Effector memory CD8-positive, alpha-beta T cell (primary cell): ENCODE measurements around the gene MYPN.
"Not testable (repeated sequence)": the region's sequence is repeated elsewhere in the genome, so short reads cannot be mapped to it uniquely, and the experiment has no call there.

Experiments used
- ATAC-seq: fragments of 150-1000 bp; cut with Tn5 transposase; replicated peaks from 2 replicates; pipeline ENCODE4 v1.10.0; 2021; ENCODE audit warnings: mild to moderate bottlenecking, moderate library complexity
- DNase-seq, 3 experiments: peaks; one replicate each; pipeline ENCODE4 v3.0.0; 2021
- H3K27ac Mint-ChIP-seq, 2 donors: one replicate each; pipeline ENCODE4 v1.8.0; 2022; ENCODE audit warnings: mild to moderate bottlenecking in 2 of 2, mixed read lengths in 2 of 2, moderate library complexity in 2 of 2
- H3K27me3 Mint-ChIP-seq, 2 donors: one replicate each; pipeline ENCODE4 v1.8.0; 2022; ENCODE audit warnings: mixed read lengths in 2 of 2
- H3K36me3 Mint-ChIP-seq: one replicate; pipeline ENCODE4 v1.8.0; 2022; ENCODE audit warnings: mild to moderate bottlenecking, moderate library complexity, mixed read lengths; ENCODE audit not compliant: insufficient read depth
- H3K4me1 Mint-ChIP-seq, 2 donors: one replicate each; pipeline ENCODE4 v1.8.0; 2022; ENCODE audit warnings: low read depth in 2 of 2, mixed read lengths in 2 of 2
- H3K4me3 Mint-ChIP-seq, 2 donors: one replicate each; pipeline ENCODE4 v1.8.0; 2022; ENCODE audit warnings: mild to moderate bottlenecking in 2 of 2, mixed read lengths in 2 of 2, moderate library complexity in 2 of 2
- H3K9me3 Mint-ChIP-seq, 2 donors: one replicate each; pipeline ENCODE4 v1.8.0; 2022; ENCODE audit warnings: mixed read lengths in 2 of 2

MYPN gene

DNA sequence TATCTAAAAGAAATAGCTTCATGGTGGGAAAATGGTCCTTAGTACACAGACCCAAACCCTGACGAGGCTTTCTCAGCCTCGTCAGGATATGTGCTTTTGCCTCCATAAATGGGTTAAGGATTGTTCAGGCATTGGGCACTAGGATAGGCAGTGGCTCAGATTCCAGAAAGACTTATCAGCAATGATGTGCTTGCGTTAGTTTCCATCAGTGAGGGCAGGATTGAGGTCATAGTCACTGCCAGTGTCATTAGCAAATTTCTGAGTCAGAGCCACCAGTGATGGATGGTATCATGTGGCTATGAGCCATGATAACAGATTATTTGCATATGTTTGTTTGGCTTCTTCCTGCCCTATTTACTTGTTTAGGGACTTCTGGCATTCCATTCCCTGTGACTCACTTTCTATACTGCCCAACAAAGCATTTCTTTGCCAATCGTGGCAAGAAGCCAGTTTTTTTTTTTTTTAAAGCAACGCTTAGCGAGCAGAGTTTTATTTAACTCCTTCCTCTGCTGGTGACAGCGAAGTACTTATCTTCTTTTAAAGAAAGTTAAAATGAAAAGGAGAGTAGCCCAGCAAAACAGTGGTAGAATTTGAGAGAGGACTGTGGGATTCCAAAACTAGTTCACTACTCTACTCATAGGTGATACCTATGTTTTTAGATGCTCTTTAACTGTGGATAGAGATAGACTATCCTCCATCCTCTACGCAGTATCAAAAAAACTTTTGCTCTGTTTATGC is 44.4 kb downstream of the MYPN start:
- no peak overlapping the region for H3K27ac Mint-ChIP-seq
- no peaks in the 10 kb centered on the region for H3K9me3 Mint-ChIP-seq
- no peak for DNase-seq
- H3K27me3 Mint-ChIP-seq: peaks cover 5 to 8% of the 10 kb centered on the region in 2 donors
- no peaks in the 10 kb centered on the region for H3K36me3 Mint-ChIP-seq
- no peaks in the 10 kb centered on the region for H3K4me1 Mint-ChIP-seq
- no peak overlapping the region for H3K4me3 Mint-ChIP-seq
- no peak for ATAC-seq

DNA sequence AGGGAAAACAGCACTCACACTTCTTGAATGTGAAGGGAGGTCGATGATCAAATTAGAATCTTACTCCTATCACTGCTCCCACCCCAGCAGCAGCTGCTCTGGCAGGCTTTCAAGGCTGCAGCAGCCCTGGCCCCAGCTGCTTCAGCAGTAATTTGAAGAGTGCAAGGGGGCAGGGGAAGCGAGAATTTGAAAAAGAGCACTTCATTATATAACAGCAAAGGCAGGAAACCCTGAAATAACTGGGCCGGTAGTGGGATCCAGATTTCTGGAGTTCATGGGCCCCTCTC is 44.9 kb downstream of the MYPN start:
- ATAC-seq: no peak
- peaks cover 5 to 8% of the 10 kb centered on the region in 2 donors for H3K27me3 Mint-ChIP-seq
- H3K9me3 Mint-ChIP-seq: no peaks in the 10 kb centered on the region
- no peak for DNase-seq
- H3K4me1 Mint-ChIP-seq: no peaks in the 10 kb centered on the region
- no peaks in the 10 kb centered on the region for H3K36me3 Mint-ChIP-seq
- no peak overlapping the region for H3K27ac Mint-ChIP-seq
- H3K4me3 Mint-ChIP-seq: no peak overlapping the region

DNA sequence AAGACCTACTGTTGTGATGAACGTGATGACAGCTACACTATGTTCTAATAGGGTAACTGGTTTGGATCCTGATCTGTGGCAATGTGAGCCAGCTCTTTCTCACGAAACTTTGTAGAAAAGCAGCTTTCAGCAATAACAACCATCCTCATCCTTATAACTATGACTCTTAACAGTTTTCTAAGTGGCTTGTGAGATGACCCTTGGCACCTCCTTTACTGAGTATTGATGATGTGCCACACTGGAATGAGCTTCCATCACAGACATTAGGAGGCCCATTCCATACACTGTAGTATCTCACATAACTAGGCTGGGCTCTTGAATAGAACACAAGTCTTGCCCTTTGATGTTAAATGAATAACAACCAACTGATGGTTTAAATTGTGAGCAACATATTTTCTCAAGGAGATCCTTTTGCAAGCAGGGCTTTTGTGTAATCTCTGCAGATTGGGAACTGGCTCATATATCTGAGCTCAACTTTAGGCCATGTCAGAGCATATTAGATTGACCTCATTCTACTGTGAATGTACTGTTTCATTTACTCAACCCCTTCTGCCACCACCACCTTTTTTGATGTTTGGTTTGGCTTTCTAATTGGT is 46.4 kb downstream of the MYPN start:
- DNase-seq: no peak
- Mint-ChIP-seq H3K36me3 (no peaks in the 10 kb centered on the region), H3K9me3 (no peaks in the 10 kb centered on the region), H3K4me3 (no peak overlapping the region), H3K27ac (no peak overlapping the region), H3K4me1 (no peaks in the 10 kb centered on the region), H3K27me3 (peaks cover 5 to 8% of the 10 kb centered on the region in 2 donors)
- no peak for ATAC-seq

DNA sequence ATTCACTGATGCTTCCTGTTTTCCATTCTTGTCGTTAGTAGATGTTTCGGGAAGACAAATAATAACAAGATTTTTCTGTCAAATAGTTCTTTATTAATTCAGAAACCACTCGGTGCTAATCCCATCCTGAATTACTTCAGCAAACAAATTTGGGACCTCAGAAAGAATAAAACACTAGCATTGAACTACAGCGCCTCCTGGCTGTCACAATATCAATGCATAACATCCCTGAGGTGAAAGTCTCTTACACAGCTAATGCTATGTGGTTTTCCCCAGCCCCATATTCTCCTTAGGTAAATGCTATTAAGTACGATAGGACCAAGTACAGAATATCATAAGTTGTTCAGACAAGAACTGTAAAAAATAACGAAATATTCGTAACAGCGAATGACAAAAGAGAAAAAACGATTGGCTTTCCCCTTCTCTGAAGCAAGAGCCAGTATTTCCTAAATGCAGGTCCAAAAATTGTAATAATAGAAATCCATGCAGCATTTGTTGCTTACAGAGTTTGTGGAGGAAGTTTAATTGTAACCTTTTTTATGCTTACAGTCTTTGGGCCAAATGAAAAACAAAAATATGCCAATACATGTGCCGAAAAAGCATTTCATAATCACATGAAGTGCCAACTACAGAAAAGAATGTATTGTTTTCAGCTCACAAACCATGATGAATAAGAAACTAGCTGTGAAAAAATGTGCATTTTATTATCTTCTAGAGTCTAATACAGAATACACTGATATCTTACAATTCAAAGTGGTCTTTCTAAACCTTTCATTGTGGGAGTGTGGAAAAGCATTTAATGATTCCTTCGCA is 47.3 kb downstream of the MYPN start:
- Mint-ChIP-seq H3K27ac (no peak overlapping the region), H3K4me1 (no peaks in the 10 kb centered on the region), H3K4me3 (no peak overlapping the region), H3K9me3 (no peaks in the 10 kb centered on the region), H3K27me3 (peaks cover 5 to 8% of the 10 kb centered on the region in 2 donors), H3K36me3 (no peaks in the 10 kb centered on the region)
- DNase-seq (peak; percentile 50 to 59 (median 52)), ATAC-seq (peak; percentile 59)

DNA sequence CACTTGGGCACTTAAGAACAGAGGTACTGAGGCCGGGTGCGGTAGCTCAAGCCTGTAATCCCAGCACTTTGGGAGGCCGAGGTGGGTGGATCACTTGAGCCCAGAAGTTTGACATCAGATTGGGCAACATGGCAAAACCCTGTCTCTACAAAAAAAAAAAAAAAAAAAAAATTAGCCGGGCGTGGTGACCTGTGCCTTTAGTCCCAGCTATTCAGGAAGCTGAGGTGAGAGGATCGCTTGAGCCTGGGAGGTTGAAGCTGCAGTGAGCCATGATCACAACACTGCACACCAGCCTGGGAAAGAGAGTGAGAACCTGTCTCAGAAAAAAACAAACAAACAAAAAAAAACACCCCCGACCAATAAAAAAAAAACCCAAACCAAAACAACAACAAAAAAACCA is 48.2 kb downstream of the MYPN start:
- H3K4me3 Mint-ChIP-seq, ATAC-seq, DNase-seq, H3K4me1 Mint-ChIP-seq, H3K27me3 Mint-ChIP-seq, H3K36me3 Mint-ChIP-seq, H3K27ac Mint-ChIP-seq, H3K9me3 Mint-ChIP-seq: not testable (repeated sequence)

DNA sequence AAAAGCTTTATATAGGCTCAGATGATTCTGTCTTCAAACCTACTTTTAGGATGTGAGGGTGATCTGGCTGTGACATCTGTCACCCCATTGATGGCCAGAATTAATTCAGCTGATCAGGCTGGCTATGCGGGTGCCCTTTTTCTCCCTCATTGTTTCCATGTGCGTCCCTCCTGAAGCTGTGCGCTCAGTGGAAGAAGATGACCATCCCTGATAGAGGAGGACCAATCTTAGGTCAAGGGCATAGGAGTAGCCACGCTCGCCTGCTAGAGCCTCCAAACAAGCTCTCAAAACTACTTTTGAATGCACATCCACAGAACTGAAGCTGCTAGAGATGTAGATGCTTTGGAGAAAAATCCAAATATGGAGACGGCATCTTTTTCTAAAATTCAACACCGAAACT is 48.7 kb downstream of the MYPN start:
- Mint-ChIP-seq H3K9me3 (no peaks in the 10 kb centered on the region), H3K27me3 (peaks cover 5 to 8% of the 10 kb centered on the region in 2 donors), H3K27ac (no peak overlapping the region), H3K4me1 (no peaks in the 10 kb centered on the region), H3K36me3 (no peaks in the 10 kb centered on the region), H3K4me3 (no peak overlapping the region)
- ATAC-seq: no peak
- DNase-seq: no peak

DNA sequence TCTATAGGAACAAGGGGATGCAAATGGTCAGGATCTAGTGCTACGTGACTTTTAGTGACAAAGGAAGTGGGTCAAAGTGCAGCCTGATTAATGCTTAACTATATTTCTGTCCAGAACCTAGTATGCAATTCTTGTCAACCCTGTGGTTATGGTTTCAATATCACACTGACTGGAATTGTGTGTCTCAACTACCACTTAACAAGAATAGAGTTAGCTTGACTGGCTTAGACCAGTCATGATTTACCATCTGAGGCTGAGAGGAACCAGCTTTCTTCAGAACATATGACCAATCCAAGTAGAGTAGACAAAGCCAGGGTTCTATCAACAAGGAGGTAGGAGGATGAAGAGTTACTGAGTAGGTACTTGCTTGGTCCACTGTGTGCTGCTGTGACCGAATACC is 54.4 kb downstream of the MYPN start:
- no peak overlapping the region for H3K27ac Mint-ChIP-seq
- no peak for ATAC-seq

DNA sequence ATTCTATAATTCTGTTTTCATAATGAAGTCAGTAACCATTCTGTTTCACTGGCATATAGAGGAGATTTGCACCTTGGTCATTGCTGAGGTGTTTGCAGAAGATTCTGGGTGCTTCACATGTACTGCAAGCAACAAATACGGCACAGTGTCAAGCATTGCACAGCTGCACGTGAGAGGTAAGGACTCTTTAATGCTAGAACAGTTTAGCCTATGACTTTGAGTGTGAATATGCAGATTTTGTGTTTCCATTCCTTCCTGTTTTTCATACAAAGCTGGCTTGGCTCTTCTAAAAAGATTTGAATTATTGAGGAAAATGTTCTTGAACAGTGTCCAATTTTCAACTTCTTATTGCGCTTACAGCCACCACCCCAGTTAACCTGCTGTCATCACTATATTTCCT is 56.4 kb downstream of the MYPN start:
- DNase-seq (no peak), ATAC-seq (no peak)
- Mint-ChIP-seq H3K27me3 (no peaks in the 10 kb centered on the region), H3K4me1 (no peaks in the 10 kb centered on the region), H3K36me3 (no peaks in the 10 kb centered on the region), H3K4me3 (no peak overlapping the region), H3K9me3 (no peaks in the 10 kb centered on the region), H3K27ac (no peak overlapping the region)

More for the DNA sequence above, 54.4 kb downstream of the MYPN start:
- no peaks in the 10 kb centered on the region for H3K4me1 Mint-ChIP-seq
- no peaks in the 10 kb centered on the region for H3K36me3 Mint-ChIP-seq
- H3K9me3 Mint-ChIP-seq: no peaks in the 10 kb centered on the region
- no peak for DNase-seq
- H3K4me3 Mint-ChIP-seq: no peak overlapping the region
- H3K27me3 Mint-ChIP-seq: no peaks in the 10 kb centered on the region

DNA sequence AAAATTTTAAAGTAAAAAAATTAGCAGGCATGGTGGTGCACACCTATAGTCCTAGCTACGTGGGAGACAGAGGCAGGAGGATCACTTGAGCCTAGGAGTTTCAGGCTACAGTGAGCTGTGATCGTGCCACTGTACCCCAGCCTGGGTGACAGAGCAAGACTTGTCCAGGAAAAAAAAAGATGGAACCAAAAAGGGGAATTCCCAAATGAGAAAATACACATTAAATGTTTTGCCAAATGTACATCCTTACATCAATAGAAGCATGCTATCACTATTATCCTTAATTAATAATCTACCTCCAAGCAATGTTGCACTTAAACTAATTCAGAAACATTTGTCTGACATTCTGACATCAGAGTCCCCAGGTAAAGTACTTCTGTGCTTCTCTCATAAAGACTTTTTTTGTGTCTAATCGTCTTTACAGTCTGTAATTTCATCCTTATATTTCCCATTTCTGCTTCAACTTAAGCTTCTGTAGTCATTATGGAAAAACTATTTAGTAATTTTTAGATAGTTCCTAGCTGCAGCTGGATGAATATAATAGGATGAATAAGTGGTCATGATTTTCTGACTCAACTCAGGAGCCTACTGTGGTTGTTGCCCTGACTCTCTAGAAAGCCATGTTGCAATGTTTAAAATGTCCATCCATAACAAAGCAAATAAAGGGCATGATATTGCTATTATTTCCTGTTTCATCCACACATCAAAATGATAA is 57.7 kb downstream of the MYPN start:
- H3K9me3 Mint-ChIP-seq: no peaks in the 10 kb centered on the region

DNA sequence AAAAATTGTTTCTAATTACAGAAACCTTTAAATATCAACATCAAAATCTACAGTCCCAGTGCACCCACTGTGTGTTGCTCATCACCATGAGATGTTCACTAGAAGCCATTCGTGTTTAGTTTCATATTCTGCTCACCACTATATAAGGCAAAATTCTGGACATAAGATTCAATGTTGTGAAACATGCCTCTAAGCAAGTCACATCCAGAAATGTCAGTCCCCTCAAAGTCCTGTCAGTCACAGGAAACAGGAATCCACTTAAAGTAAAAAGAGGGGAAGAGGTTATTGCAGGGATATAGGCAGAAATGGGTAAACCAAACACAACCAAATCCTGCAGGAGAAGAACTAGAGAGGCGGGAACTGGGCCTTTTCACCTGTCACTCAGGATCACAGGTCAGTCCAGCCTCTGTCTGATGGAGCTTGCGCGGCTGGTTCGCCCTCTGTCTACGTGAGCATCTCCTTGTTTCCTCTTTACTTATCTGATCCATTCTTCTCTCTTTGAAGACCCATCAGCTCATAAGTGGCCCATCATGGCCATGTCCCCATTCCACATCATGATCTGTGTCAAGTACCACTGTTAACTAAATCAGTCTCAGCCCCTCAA is 58.4 kb downstream of the MYPN start:
- H3K27me3 Mint-ChIP-seq: peaks cover 0 to 4% of the 10 kb centered on the region in 2 donors

More for the DNA sequence above, 57.7 kb downstream of the MYPN start:
- no peaks in the 10 kb centered on the region for H3K27me3 Mint-ChIP-seq
- H3K4me1 Mint-ChIP-seq: no peaks in the 10 kb centered on the region
- no peak overlapping the region for H3K27ac Mint-ChIP-seq
- DNase-seq (no peak), ATAC-seq (no peak)
- H3K36me3 Mint-ChIP-seq: no peaks in the 10 kb centered on the region
- H3K4me3 Mint-ChIP-seq: no peak overlapping the region

DNA sequence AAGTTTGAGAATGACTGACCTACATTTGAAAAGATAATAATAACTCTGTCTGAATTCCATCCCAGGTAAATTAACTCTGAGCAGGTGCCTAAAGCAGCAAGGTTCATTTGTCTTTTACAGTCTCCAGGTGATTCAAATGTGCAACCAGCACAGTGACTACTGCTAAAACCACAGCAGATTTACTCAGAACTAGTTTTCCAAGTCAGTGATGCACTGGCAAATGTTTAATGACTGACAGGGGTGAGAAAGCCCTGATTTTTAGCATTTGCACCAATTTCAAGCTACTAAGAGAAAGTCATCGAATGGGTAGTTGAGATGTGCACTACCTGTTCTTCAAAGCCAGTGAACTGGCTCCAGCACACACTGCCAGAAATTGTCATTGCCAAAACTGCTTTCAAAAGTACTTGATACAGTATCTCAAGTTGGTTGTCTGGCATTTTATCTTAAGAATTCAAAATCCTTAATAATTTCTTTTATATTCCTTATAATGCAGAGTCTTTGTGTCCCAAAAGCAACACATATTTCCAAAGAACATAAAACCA is 62.3 kb downstream of the MYPN start:
- Mint-ChIP-seq H3K27ac (no peak overlapping the region), H3K4me3 (no peak overlapping the region), H3K36me3 (no peaks in the 10 kb centered on the region), H3K27me3 (peaks cover 8 to 10% of the 10 kb centered on the region in 2 donors), H3K9me3 (no peaks in the 10 kb centered on the region), H3K4me1 (no peaks in the 10 kb centered on the region)
- no peak for ATAC-seq
- DNase-seq: no peak

More for the DNA sequence above, 58.4 kb downstream of the MYPN start:
- ATAC-seq: no peak
- no peaks in the 10 kb centered on the region for H3K4me1 Mint-ChIP-seq
- no peaks in the 10 kb centered on the region for H3K9me3 Mint-ChIP-seq
- no peak for DNase-seq
- no peaks in the 10 kb centered on the region for H3K36me3 Mint-ChIP-seq
- no peak overlapping the region for H3K4me3 Mint-ChIP-seq
- H3K27ac Mint-ChIP-seq: no peak overlapping the region

DNA sequence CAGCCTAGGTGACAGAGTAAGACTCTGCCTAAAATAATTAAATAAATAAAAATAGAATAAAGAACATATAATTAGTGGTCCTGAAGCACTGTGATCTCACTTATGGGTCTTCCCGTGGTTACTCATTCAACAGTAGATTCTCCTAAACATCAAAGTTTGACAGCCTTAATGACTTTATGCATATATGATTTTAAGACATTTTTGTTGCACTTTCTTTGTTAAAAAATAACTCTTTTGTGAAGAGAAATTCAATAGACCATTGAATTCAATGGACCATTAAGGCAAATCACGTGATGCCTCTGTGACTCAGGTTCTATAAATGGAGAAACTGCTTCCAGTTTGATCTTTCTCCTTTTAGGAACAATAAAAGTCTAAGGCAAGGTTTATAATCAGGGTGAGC is 63.0 kb downstream of the MYPN start:
- Mint-ChIP-seq H3K4me3 (no peak overlapping the region), H3K4me1 (no peaks in the 10 kb centered on the region), H3K27ac (no peak overlapping the region), H3K9me3 (no peaks in the 10 kb centered on the region), H3K36me3 (no peaks in the 10 kb centered on the region), H3K27me3 (peaks cover 14 to 16% of the 10 kb centered on the region in 2 donors)
- no peak for DNase-seq
- no peak for ATAC-seq

DNA sequence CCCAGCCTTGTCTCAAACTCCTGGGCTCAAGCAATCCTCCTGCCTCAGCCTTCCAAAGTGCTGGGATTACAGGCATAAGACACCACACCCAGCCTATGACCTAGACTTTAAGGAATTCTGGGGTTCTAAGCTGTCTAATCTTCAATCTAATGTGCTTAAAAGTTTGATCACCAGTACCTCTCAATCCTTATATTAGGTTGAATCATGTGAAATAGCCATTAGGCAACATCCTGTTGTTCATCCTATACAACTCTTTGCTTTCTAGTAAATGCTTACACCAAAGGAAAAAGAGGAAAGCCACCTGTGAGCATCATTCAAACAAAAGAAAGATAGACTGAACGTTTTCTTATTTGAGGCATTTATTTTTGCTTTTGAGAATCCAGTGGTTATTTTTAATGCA is 66.7 kb downstream of the MYPN start:
- H3K4me3 Mint-ChIP-seq: no peak overlapping the region
- H3K27ac Mint-ChIP-seq: no peak overlapping the region
- H3K9me3 Mint-ChIP-seq: no peaks in the 10 kb centered on the region
- H3K27me3 Mint-ChIP-seq: peaks cover 15 to 16% of the 10 kb centered on the region in 2 donors
- ATAC-seq (no peak), DNase-seq (no peak)
- no peaks in the 10 kb centered on the region for H3K36me3 Mint-ChIP-seq
- no peaks in the 10 kb centered on the region for H3K4me1 Mint-ChIP-seq
